HG02623 (cell line): Measurements from ENCODE around the gene BACH1.
A peak's percentile ranks its signal among the peaks of the same experiment; 100 is the strongest.
"Not testable (repeated sequence)": the region's sequence is repeated elsewhere in the genome, so short reads cannot be mapped to it uniquely, and the experiment has no call there.

Experiments
- ATAC-seq: cut with Tn5 transposase; IDR thresholded peaks from one replicate; pipeline ENCODE4 v1.9.1; 2021; ENCODE audit warnings: moderate library complexity; ENCODE audit not compliant: unreplicated experiment

The BACH1 gene

GRCh38 chr21:29342363-29342957 is 43.7 kb downstream of the BACH1 start:
- no peak for ATAC-seq

DNA sequence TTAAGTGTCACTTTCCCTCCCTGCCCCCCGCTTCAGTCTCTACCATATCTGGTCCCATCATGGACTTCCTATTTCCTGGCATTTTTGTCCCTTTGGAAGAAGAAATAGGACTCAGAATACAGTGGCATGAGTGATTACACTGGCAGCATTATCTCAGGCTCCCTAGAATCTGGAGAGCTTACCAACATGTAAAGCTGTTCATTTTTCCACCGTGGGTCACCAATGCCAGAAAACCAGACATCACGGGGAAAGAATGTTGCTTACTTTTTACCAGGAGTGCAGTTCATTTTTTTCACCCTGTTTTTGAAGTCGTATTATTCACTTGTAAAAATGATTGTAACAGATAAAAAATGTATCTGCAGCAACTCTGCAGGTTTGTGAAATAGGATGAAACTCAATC is 44.8 kb downstream of the BACH1 start:
- no peak for ATAC-seq

- ATAC-seq, result no peak
Measured at GRCh38 chr21:29346281-29346680, 47.6 kb downstream of the BACH1 start.

- ATAC-seq, result no peak
Measured at GRCh38 chr21:29346771-29347170, 48.0 kb downstream of the BACH1 start.

DNA sequence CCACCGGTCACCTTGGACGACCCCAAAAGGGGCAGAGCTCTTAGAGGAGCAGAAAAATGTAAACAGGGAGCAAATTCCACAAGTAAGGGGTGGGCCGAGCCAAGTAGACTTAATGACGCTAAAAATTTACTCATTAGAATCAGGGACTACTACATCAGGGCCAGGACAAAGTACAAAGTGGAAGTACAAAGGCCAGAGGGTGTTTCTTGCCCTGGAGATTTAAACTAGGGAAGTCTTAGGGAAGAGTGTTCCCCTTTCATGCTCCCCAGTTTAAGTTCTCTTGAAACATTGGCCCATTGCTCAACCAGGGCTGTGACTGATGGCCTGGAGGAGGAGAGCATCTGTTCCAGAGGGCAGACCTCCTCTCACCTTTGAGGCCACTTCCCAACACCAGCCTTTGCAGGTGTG is 48.6 kb downstream of the BACH1 start:
- no peak for ATAC-seq

DNA sequence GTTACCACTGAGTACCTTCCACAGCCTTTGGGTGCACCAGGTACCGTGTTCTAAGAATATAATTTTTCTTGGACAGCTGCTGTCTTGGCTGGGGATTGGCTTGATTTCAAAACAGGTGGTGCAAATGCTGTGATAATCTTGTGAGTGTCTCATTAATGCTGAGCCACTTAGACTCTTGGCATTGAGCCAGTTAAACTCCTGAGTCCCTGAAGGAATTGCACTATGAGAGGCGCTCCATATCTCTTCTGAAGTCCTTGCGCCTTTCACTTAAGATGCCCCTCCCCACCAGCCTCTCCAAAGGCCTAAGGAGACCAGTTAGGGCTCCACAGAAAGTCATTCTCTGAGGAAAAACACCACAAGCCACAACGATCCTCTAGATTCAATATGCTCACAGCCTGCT is 51.0 kb downstream of the BACH1 start:
- ATAC-seq, result no peak

DNA sequence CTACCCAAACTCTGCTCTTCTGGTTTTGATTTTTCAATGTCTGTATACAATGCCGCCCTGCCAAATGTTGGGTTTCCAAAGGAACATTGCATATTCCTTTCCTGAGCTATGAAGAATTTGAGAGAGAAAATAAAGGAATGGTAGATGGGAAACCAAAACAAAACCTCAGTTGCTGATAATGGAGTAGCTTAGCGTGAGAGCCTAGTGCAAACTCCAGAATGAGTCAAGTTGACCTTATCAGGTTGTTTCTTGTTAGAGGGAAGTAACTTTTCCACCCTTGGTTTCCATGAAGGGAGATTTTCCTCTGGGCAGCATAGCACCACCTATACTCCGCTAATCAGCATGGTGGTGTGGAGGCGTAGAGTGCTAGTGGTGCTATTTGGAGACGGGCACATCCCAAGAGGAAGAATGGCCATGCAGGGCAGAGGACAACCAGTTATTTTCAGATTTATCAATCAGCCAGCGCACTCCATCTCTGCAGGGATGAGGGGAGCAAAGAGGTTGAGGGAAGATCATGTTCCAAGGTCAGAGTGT is 51.6 kb downstream of the BACH1 start:
- ATAC-seq, result no peak

GRCh38 chr21:29351691-29352090 is 53.0 kb downstream of the BACH1 start:
- ATAC-seq, result no peak

- not testable (repeated sequence) for ATAC-seq
Measured at GRCh38 chr21:29355043-29355710, 56.5 kb downstream of the BACH1 start.

DNA sequence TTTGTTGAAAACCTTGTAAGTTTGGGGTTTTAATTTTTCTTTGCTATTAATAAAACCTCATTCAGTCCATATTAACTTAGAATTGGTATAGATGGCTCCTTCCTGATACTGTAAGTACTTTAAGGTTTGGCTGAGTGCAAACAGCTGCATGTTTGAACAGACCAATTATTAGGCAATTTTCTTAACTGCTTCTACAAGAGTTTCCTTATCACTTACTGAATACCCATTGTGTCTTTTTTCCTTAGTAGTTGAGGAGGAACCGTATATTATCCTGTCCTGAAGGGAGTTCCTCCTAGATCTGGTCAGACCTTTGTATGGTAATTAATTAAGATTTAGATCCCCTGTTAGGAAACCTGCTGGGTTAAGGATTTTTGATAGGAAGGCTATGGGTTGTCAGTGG is 57.6 kb downstream of the BACH1 start:
- ATAC-seq, result not testable (repeated sequence)

DNA sequence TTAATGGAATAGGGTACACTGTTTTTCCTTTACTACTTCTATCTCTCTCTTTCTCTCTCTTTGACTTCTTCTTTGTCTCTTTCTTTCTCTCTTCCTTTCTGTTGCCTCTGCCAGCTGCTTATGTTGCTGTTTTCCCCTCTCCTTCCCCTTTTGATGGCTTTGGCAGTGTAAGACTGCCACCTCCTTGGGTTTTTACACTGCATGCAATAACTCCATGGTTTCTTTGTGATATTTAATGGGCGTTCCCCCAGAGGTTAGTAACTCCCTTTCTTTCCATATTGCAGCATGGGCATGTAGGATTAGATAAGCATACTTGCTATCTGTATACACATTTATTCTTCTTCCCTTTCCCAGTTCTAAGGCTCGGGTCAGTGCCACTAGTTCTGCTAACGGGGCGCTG is 58.1 kb downstream of the BACH1 start:
- ATAC-seq, result not testable (repeated sequence)

DNA sequence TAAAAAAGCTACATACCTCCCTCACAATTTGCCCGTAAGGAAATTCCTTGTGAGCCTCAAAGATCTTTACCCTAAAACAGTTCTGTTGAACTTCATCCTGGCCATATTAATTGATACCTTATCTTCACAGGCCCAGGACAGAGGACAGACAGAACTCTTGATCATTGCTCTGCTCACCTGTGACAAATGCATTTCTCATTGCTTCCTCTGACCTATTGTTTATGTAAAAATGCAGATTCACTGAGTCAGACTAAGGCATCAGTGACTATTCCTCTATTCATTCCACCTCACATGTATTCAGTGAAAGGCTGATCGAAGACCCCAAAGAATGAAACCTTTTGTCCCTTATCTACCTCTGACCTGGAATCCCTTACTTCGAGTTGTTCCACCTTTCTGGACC is 61.0 kb downstream of the BACH1 start:
- ATAC-seq, result no peak

GRCh38 chr21:29360799-29361765 is 62.4 kb downstream of the BACH1 start:
- ATAC-seq, result no peak

DNA sequence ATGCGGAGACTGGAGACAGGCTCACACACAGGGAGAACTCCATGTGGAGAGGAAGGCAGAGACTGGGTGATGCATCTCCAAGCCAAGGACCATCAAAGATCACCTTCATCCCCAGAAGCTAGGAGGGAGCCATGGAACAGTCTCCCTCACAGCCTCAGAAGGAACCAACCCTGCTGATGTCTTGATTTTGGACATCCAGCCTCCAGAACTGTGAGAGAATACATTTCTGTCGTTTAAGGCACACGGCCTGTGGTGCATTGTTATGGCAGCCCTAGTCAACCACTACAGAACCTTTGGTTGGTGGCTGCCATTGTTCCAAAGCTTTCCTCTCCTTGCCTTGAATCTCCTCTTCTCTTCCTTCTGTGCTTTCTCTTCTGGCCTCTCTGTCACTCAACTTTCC is 64.0 kb downstream of the BACH1 start:
- no peak for ATAC-seq

GRCh38 chr21:29365661-29366265 is 67.0 kb downstream of the BACH1 start:
- ATAC-seq, result no peak

- ATAC-seq, result no peak
Measured at GRCh38 chr21:29366532-29366931, 67.8 kb downstream of the BACH1 start.

GRCh38 chr21:29367335-29367734 is 68.6 kb downstream of the BACH1 start:
- no peak for ATAC-seq

GRCh38 chr21:29368906-29369305 is 70.2 kb downstream of the BACH1 start:
- no peak for ATAC-seq

- no peak for ATAC-seq
Measured at GRCh38 chr21:29371464-29371863, 72.7 kb downstream of the BACH1 start.

- peak; percentile 77 for ATAC-seq
Measured at GRCh38 chr21:29372063-29372802, 73.5 kb downstream of the BACH1 start.
